PC-9 (cell line): ENCODE measurements around the gene MALRD1.

Experiments used
- EZH2 ChIP-seq: fragments of 200-600 bp; sonication (generic); IDR thresholded peaks from 2 replicates; pipeline ENCODE4 v1.8.0; 2017; ENCODE audit warnings: antibody characterized with exemption, low read depth
- TF ChIP-seq, protein P1 (sequence below): fragments of 200-600 bp; sonication (generic); conservative IDR thresholded peaks from 2 replicates; pipeline ENCODE4 v1.6.1; 2017; ENCODE audit warnings: mixed run types, antibody characterized with exemption, mild to moderate bottlenecking, moderate library complexity

DNA sequence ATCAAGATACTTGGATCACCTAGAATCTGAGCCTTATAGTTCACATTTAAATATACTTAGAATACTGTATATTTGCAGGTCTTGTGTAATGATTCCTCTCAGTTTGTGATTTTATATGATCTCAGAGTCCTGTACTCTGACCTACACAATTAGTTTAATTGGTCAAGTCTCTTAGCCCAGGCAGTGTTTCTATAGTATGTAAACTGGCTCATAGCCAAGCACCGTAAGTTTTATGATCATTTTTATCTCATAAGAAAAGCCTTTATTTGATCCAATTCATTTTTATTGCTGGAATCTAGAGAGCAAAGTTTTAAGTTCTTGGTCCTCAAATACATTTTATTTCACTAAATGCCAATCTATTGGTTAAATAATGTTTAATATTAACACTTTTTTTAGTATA is 242.2 kb downstream of the MALRD1 start:
- TF ChIP-seq, protein P1, sequence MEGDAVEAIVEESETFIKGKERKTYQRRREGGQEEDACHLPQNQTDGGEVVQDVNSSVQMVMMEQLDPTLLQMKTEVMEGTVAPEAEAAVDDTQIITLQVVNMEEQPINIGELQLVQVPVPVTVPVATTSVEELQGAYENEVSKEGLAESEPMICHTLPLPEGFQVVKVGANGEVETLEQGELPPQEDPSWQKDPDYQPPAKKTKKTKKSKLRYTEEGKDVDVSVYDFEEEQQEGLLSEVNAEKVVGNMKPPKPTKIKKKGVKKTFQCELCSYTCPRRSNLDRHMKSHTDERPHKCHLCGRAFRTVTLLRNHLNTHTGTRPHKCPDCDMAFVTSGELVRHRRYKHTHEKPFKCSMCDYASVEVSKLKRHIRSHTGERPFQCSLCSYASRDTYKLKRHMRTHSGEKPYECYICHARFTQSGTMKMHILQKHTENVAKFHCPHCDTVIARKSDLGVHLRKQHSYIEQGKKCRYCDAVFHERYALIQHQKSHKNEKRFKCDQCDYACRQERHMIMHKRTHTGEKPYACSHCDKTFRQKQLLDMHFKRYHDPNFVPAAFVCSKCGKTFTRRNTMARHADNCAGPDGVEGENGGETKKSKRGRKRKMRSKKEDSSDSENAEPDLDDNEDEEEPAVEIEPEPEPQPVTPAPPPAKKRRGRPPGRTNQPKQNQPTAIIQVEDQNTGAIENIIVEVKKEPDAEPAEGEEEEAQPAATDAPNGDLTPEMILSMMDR, result no peak
- TF ChIP-seq EZH2, result no peak
